HepG2 (cell line): ENCODE measurements around the gene SLC4A9. TPM values are rescaled to one million over a fixed set of nuclear protein-coding genes. Genes with fewer than 3 reads are reported as not detected.
A peak's percentile ranks its signal among the peaks of the same experiment; 100 is the strongest.

Experiments
- AKAP8 ChIP-seq: sonication (generic); formaldehyde crosslinking; IDR thresholded peaks from 2 replicates; pipeline ENCODE4 v1.5.1; 2020; ENCODE audit warnings: mild to moderate bottlenecking, missing genetic modification reagents
- E2F1 ChIP-seq: sonication (generic); formaldehyde crosslinking; IDR thresholded peaks from 2 replicates; pipeline ENCODE4 v1.5.0; 2020; ENCODE audit warnings: missing genetic modification reagents
- ELF1 ChIP-seq: sonication (generic); formaldehyde crosslinking; IDR thresholded peaks from 2 replicates; pipeline ENCODE4 v1.4.0; 2020; ENCODE audit warnings: missing genetic modification reagents
- GLMP ChIP-seq: sonication (generic); formaldehyde crosslinking; IDR thresholded peaks from 2 replicates; pipeline ENCODE4 v1.9.0; 2021; ENCODE audit warnings: missing genetic modification reagents, mild to moderate bottlenecking, borderline replicate concordance
- HNF4G ChIP-seq, 2 experiments: sonication (generic) in 1 of 2; formaldehyde crosslinking in 1 of 2; IDR thresholded peaks; 2 replicates each; pipeline versions ENCODE4 v1.4.0 to v1.6.1; 2011 to 2020; ENCODE audit warnings: borderline replicate concordance in 2 of 2, low read depth in 2 of 2, mild to moderate bottlenecking in 2 of 2, low read length in 1 of 2, missing genetic modification reagents in 1 of 2, moderate library complexity in 1 of 2
- KLF11 ChIP-seq: IDR thresholded peaks from 2 replicates; pipeline ENCODE4 v1.6.1; 2016; ENCODE audit warnings: missing compliant biosample characterization
- MAFG ChIP-seq: sonication (generic); formaldehyde crosslinking; IDR thresholded peaks from 2 replicates; pipeline ENCODE4 v1.5.1; 2020; ENCODE audit warnings: mild to moderate bottlenecking, missing genetic modification reagents
- MXI1 ChIP-seq: IDR thresholded peaks from 3 replicates; pipeline ENCODE4 v1.6.1; 2012; ENCODE audit warnings: low read depth, low read length, inconsistent platforms, borderline replicate concordance
- POLR2AphosphoS2 ChIP-seq: IDR thresholded peaks from 2 replicates; pipeline ENCODE4 v1.6.1; 2011; ENCODE audit warnings: low read depth, low read length, improper control_type of control experiment
- PRDM10 ChIP-seq: sonication (generic); formaldehyde crosslinking; IDR thresholded peaks from 2 replicates; pipeline ENCODE4 v1.4.0; 2020; ENCODE audit warnings: low read depth, missing genetic modification reagents
- PRDM15 ChIP-seq: sonication (generic); formaldehyde crosslinking; IDR thresholded peaks from 2 replicates; pipeline ENCODE4 v1.4.0; 2020; ENCODE audit warnings: missing genetic modification reagents
- REXO4 ChIP-seq: sonication (generic); formaldehyde crosslinking; IDR thresholded peaks from 2 replicates; pipeline ENCODE4 v1.8.0; 2022; ENCODE audit warnings: missing genetic modification reagents, mild to moderate bottlenecking, borderline replicate concordance
- RFX3 ChIP-seq: IDR thresholded peaks from 2 replicates; pipeline ENCODE4 v1.6.1; 2016; ENCODE audit warnings: missing biosample characterization, missing genetic modification reagents
- SP140L ChIP-seq: sonication (generic); formaldehyde crosslinking; IDR thresholded peaks from 2 replicates; pipeline ENCODE4 v1.4.0; 2020; ENCODE audit warnings: missing genetic modification reagents, borderline replicate concordance
- TBP ChIP-seq: sonication (generic); formaldehyde crosslinking; IDR thresholded peaks from 2 replicates; pipeline ENCODE4 v1.5.0; 2020; ENCODE audit warnings: missing genetic modification reagents
- TGIF2 ChIP-seq: IDR thresholded peaks from 2 replicates; pipeline ENCODE4 v1.6.1; 2016; ENCODE audit warnings: control low read depth, missing compliant biosample characterization
- ZBTB1 ChIP-seq: sonication (generic); formaldehyde crosslinking; IDR thresholded peaks from 2 replicates; pipeline ENCODE4 v1.4.0; 2020; ENCODE audit warnings: missing genetic modification reagents, borderline replicate concordance
- ZEB1 ChIP-seq: IDR thresholded peaks from 2 replicates; pipeline ENCODE4 v1.6.1; 2012; ENCODE audit warnings: mild to moderate bottlenecking, low read depth, inconsistent platforms; ENCODE audit not compliant: insufficient replicate concordance
- ZNF24 ChIP-seq: fragments of 450-650 bp; IDR thresholded peaks from 2 replicates; pipeline ENCODE4 v1.6.1; 2017; ENCODE audit warnings: antibody characterized with exemption, mild to moderate bottlenecking
- polyA plus RNA-seq, 8 experiments: library from polyadenylated mRNA; depleted of rRNA in 3 of 8; stranded (reverse) in 7 of 8; unstranded in 1 of 8; fragments of >200 nt; fragmentation: Illumina TruSeq in 4 of 8; extraction: Trizol in 4 of 8; gene quantifications; 2 replicates each; pipeline versions ENCODE4 v1.2.1 to v1.2.3, GENCODE V29; 2011 to 2016; ENCODE audit warnings: low read depth in 4 of 8, missing spikeins in 1 of 8, mixed read lengths in 1 of 8; ENCODE audit not compliant: insufficient read depth in 1 of 8
- total RNA-seq, 5 experiments: library from RNA; depleted of rRNA; stranded (reverse); fragments of >200 nt; fragmentation: Illumina TruSeq; extraction: Trizol; gene quantifications; 2 replicates each; pipeline ENCODE4 v1.2.3, GENCODE V29; 2016; ENCODE audit warnings: low read depth in 1 of 5

Gene SLC4A9
- total and polyA plus RNA-seq, 2 of the 13 experiments (the other 11 are each of a cell fraction or from before 2014, with no cell fraction given), result not detected

GRCh38 chr5:140401362-140402257 lies 41.6 kb downstream of the SLC4A9 start, which contains the start of gene ANKHD1 (continued):
- TF ChIP-seq PRDM10 (CRISPR knock-in tag), result no peak
- no peak for TF ChIP-seq TBP
- TF ChIP-seq RFX3 (CRISPR knock-in tag), result no peak
- TF ChIP-seq SP140L, result 0 out of 2 replicates have a peak, but pooled peaks have one; percentile 42
- 0 out of 2 replicates have a peak, but pooled peaks have one; percentile 18 for TF ChIP-seq MAFG (CRISPR knock-in tag)
- peak; percentile 81 for TF ChIP-seq ELF1 (CRISPR knock-in tag)
- TF ChIP-seq POLR2AphosphoS2, result no peak; the same call in 1 of the 2 replicates
- TF ChIP-seq TGIF2 (CRISPR knock-in tag), result peak; percentile 72
- TF ChIP-seq ZBTB1 (CRISPR knock-in tag), result no peak
- TF ChIP-seq MXI1, result peak; percentile 66; the same call in 1 of the 3 replicates
- TF ChIP-seq PRDM15, result no peak
- TF ChIP-seq KLF11 (CRISPR knock-in tag), result 0 out of 2 replicates have a peak, but pooled peaks have one; percentile 75
- peak; percentile 51 for TF ChIP-seq E2F1
- no peak for TF ChIP-seq HNF4G (IDR thresholded peaks at IDR 0.05; ENCODE audit: borderline replicate concordance, low read depth, low read length)
- no peak for TF ChIP-seq HNF4G (CRISPR knock-in tag; IDR thresholded peaks at IDR 0.05; ENCODE audit: borderline replicate concordance, low read depth)
- TF ChIP-seq AKAP8 (CRISPR knock-in tag), result 0 out of 2 replicates have a peak, but pooled peaks have one; percentile 44
- no peak for TF ChIP-seq GLMP (CRISPR knock-in tag)
- no peak for TF ChIP-seq REXO4 (CRISPR knock-in tag)
- TF ChIP-seq ZEB1, result no peak
- no peak for TF ChIP-seq ZNF24
